ENCODE measurements around the gene EIF2AK3. TPM values are rescaled to one million over a fixed set of nuclear protein-coding genes. Genes with fewer than 3 reads are reported as not detected.

The EIF2AK3 gene
- total and polyA plus RNA-seq, 2 of the 13 experiments (the other 11 are each of a cell fraction or from before 2014, with no cell fraction given) = 10.3 to 30.6 TPM

GRCh38 chr2:88542668-88543067, 84.6 kb downstream of the EIF2AK3 start (continued):
- no peak for TF ChIP-seq FUBP1 (CRISPR knock-in tag; IDR thresholded peaks at IDR 0.05; ENCODE audit: borderline replicate concordance)

- in situ Hi-C loops (cut with HindIII; ENCODE audit: extremely low pct_ligation_motif_present, low pct_unique_long_range_greater_than_20kb) = no loop called here
- 45% methylated on average over 2 of the region's 2 CpGs for WGBS (ENCODE audit: low lambda C conversion rate)
- no TSS peak for BruUV-seq (replicated peaks)
- no peak overlapping the region for H3K4me2 ChIP-seq (ENCODE audit: low read depth, low read length)
- H3K4me1 ChIP-seq (ENCODE audit: insufficient read depth, low read length) = no peaks in the 10 kb centered on the region
- H3K79me2 ChIP-seq (ENCODE audit: insufficient read depth, low read length) = no peaks in the 10 kb centered on the region
- peaks cover 0 to 2% of the 10 kb centered on the region in 2 experiments; a peak in 2 of 5 replicates for H3K27me3 ChIP-seq (ENCODE audit: control insufficient read depth in 1 of 2, insufficient read depth in 2 of 2, low read length in 2 of 2)
- intact Hi-C loops (cut with micrococcal nuclease; ENCODE audit: unreplicated experiment) = no loop called here
- no peak for ATAC-seq
- H3K4me3 ChIP-seq (replicated peaks in 1 of 3; ENCODE audit: insufficient read depth in 1 of 3, low read depth in 2 of 3, low read length in 3 of 3) = no peak overlapping the region
- H2AFZ ChIP-seq (ENCODE audit: low read length) = no peak overlapping the region
- no peak for FAIRE-seq
- H3K9ac ChIP-seq (ENCODE audit: insufficient read depth, low read depth, low read length) = no peak overlapping the region
- no peak overlapping the region for H3K27ac ChIP-seq (ENCODE audit: extremely low read length, insufficient read depth, low read length)
- no peaks in the 10 kb centered on the region for H3K9me3 ChIP-seq (ENCODE audit: low read length)
- H3K36me3 ChIP-seq (replicated peaks in 1 of 2; ENCODE audit: control insufficient read depth in 1 of 2, insufficient read depth in 2 of 2, low read length in 2 of 2) = no peaks in the 10 kb centered on the region; a peak in 1 of 5 replicates
- CTCF ChIA-PET (ENCODE audit: low intra/inter-chr PET ratio, low total read pairs) = no interaction called here
- POLR2A ChIA-PET = no interaction called here
- DNase-seq (ENCODE audit: low spot score) = no peak
- no peaks in the 10 kb centered on the region for H4K20me1 ChIP-seq (ENCODE audit: insufficient read depth, low read length)
- TF ChIP-seq ELF3 (CRISPR knock-in tag; IDR thresholded peaks at IDR 0.05) (no peak), NFIC (IDR thresholded peaks at IDR 0.05; ENCODE audit: low read length) (no peak), ZNF180 (CRISPR knock-in tag; IDR thresholded peaks at IDR 0.05; ENCODE audit: borderline replicate concordance, low read depth) (no peak), ZNF318 (CRISPR knock-in tag; IDR thresholded peaks at IDR 0.05) (no peak), ATF2 (CRISPR knock-in tag; IDR thresholded peaks at IDR 0.05) (no peak), ZNF350 (CRISPR knock-in tag; IDR thresholded peaks at IDR 0.05; ENCODE audit: borderline replicate concordance, low read depth) (no peak), ZNF550 (CRISPR knock-in tag; IDR thresholded peaks at IDR 0.05; ENCODE audit: borderline replicate concordance) (no peak)
Observed at GRCh38 chr2:88540346-88540745, 86.9 kb downstream of the EIF2AK3 start.
